ENCODE data around the gene FOXD2. TPM values are rescaled to one million over a fixed set of nuclear protein-coding genes. Genes with fewer than 3 reads are reported as not detected.

FOXD2 gene
- total RNA-seq, 4 donors from 2014 or later: 0.34 to 0.39 (median 0.38) TPM; not detected in 1

DNA sequence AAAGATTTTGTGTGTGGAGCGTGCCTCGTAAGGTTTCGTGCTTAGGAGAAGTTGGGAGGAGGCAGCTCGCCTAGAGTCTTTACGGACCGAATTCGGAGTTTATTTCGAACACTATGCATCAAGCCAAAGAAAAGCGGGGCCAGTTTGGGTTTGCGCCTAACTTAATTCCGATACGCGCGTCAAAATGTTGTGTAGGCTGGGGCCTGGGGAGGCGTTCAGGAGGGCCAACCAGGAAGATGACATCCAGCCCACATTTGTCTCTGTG, 6.4 kb downstream of the FOXD2 start:
- Histone ChIP-seq H3K36me3 (no peaks in the 10 kb centered on the region), H3K9me3 (no peaks in the 10 kb centered on the region), H3K4me1 (peaks cover 19% of the 10 kb centered on the region), H3K27me3 (peaks cover 97% of the 10 kb centered on the region), H3K4me3 (peak overlapping the region; percentile 41), H3K27ac (no peak overlapping the region)
- TF ChIP-seq, protein P1, sequence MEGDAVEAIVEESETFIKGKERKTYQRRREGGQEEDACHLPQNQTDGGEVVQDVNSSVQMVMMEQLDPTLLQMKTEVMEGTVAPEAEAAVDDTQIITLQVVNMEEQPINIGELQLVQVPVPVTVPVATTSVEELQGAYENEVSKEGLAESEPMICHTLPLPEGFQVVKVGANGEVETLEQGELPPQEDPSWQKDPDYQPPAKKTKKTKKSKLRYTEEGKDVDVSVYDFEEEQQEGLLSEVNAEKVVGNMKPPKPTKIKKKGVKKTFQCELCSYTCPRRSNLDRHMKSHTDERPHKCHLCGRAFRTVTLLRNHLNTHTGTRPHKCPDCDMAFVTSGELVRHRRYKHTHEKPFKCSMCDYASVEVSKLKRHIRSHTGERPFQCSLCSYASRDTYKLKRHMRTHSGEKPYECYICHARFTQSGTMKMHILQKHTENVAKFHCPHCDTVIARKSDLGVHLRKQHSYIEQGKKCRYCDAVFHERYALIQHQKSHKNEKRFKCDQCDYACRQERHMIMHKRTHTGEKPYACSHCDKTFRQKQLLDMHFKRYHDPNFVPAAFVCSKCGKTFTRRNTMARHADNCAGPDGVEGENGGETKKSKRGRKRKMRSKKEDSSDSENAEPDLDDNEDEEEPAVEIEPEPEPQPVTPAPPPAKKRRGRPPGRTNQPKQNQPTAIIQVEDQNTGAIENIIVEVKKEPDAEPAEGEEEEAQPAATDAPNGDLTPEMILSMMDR (IDR thresholded peaks at IDR 0.05): no peak
- TF ChIP-seq EP300 (IDR thresholded peaks at IDR 0.05) (no peak), POLR2A (IDR thresholded peaks at IDR 0.05) (no peak), POLR2AphosphoS5 (IDR thresholded peaks at IDR 0.05) (no peak)
- DNase-seq (ENCODE audit: low spot score in 2 of 2): no peak
- WGBS: 12% methylated on average over 15 of the region's 15 CpGs

DNA sequence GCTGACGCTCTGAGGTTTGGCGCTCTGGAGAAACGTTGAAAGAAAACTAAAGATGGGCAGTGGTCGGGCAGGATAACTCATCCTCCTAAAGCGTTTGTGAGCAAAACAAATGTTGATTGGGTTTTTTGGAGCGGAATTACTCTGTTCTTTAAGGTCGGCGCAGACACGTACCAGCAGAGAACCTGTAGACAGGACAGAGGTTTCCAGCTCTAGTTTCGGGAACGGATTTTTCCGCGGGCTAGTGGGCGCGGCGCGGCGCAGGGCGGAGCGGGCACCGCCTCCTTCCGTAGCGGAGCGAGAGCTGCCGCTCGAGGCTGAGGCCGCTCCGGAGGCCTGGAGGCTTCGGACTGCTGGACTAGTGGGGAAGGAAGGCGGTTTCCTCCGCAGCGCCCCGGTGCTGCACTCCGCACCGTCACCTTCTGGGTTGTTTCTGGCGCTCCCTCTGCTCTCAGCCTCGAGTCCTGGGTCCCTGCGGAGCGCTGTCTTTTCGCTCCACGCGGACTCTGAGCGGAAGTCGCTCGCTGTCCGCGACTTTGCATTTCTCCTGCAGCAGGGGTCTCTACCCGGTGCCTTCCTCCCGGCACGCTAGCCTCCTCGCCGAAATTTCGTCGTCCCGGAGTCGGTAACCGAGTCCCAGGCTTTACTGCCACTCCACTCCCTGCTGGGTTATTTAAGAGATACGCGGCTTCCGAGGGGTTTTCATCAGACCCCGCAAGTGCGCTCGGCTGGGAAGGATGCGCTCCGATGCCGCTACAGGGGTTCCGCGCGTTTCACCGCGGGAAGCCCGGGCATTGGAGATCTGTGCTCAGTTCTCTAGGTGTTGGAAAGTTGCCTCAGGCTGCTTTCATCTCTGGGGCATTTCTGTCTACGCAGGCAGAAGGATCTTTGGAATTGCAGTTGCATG, 7.0 kb downstream of the FOXD2 start:
- peaks cover 18% of the 10 kb centered on the region for H3K4me1 ChIP-seq
- no peak for DNase-seq (ENCODE audit: low spot score in 2 of 2)
- peak overlapping the region; percentile 41 for H3K4me3 ChIP-seq
- no peaks in the 10 kb centered on the region for H3K9me3 ChIP-seq
- TF ChIP-seq EP300 (IDR thresholded peaks at IDR 0.05): no peak
- TF ChIP-seq POLR2A (IDR thresholded peaks at IDR 0.05): no peak
- no peak for TF ChIP-seq POLR2AphosphoS5 (IDR thresholded peaks at IDR 0.05)
- TF ChIP-seq, protein P1 (IDR thresholded peaks at IDR 0.05): no peak
- no peak overlapping the region for H3K27ac ChIP-seq
- H3K36me3 ChIP-seq: no peaks in the 10 kb centered on the region
- WGBS: 15% methylated on average over 41 of the region's 73 CpGs
- peaks cover 97% of the 10 kb centered on the region for H3K27me3 ChIP-seq

DNA sequence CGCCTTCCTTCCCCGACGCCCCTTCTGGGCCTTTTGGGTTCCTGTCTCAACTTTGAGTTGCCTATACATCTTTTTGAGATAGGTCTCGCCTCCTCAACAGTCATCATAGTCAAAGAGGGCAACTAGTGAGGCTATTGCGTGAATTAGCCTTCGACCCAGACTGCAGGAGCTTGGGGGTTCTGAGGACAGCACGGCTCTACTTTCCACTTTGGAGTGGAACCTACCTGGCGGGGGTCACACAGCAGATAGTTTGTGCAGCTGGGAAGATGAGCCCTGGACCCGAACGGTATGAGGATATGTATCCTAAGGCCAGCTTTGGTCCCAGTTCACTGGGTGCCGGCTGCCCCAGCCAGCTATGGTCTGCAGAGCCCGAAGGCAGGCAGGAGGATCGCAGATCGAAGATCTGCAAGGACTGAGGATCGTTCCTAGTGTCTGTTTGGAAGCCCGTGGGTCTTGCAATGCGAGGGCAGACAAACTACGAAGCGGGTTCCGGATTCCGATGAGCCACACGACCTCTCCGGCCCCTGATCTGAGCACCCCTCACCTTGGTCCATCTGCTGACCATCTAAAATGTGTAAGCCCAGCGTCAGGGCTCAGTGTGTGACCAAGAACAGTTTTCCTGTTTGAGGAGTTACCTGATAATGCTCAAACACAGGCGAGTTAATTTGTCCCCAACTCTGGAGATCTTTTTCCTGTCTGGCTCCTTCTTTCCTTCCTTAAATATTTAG, 8.1 kb downstream of the FOXD2 start:
- Histone ChIP-seq H3K36me3 (no peaks in the 10 kb centered on the region), H3K4me1 (peaks cover 21% of the 10 kb centered on the region), H3K9me3 (no peaks in the 10 kb centered on the region), H3K27ac (no peak overlapping the region), H3K4me3 (no peak overlapping the region), H3K27me3 (peaks cover 99% of the 10 kb centered on the region)
- 30% methylated on average over 23 of the region's 25 CpGs for WGBS
- TF ChIP-seq EP300 (IDR thresholded peaks at IDR 0.05): no peak
- no peak for TF ChIP-seq POLR2A (IDR thresholded peaks at IDR 0.05)
- TF ChIP-seq POLR2AphosphoS5 (IDR thresholded peaks at IDR 0.05): no peak
- TF ChIP-seq, protein P1 (IDR thresholded peaks at IDR 0.05): no peak
- no peak for DNase-seq (ENCODE audit: low spot score in 2 of 2)

DNA sequence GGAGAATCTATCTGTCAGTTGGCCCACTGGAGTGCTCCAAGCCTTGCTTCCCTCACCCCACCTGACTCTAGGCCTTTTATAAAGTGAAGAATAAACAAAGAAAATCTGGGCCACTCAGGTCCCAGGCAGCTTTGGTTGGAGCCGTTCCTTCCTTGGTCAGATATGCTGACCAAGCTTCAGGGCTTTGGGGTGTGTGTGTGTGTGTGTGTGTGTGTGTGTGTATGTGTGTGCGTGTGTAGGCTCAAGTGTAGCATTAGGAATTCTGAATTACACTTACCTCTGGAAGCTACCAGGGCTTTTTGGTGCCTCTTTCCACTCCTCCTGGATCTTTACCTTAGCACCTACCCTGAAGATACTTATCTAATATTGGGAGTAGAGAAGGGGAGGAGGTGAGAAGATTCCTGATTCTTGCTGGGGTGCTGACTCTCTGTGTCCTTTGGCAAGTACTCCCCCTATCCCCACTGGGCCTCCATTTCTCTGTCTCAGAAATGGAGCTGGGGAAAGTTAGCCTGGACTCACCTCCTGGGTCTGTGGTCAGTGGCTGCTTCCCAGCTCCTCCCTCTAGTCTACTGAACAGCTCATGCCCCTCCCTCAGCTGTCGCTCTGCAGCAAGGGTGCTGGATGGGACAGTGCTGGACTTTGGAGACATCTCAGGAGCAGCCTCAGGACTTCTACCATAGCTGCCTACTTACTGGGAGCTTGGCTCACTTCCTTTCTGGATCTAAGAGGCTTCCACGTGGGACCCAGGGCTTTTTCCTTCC, 10.8 kb downstream of the FOXD2 start:
- Histone ChIP-seq H3K9me3 (no peaks in the 10 kb centered on the region), H3K27me3 (peaks cover 97% of the 10 kb centered on the region), H3K36me3 (no peaks in the 10 kb centered on the region), H3K4me3 (no peak overlapping the region), H3K4me1 (peaks cover 20% of the 10 kb centered on the region), H3K27ac (no peak overlapping the region)
- no peak for TF ChIP-seq EP300 (IDR thresholded peaks at IDR 0.05)
- no peak for TF ChIP-seq POLR2AphosphoS5 (IDR thresholded peaks at IDR 0.05)
- no peak for TF ChIP-seq POLR2A (IDR thresholded peaks at IDR 0.05)
- TF ChIP-seq, protein P1 (IDR thresholded peaks at IDR 0.05): no peak
- DNase-seq (ENCODE audit: low spot score in 2 of 2): no peak
- 37% methylated on average over 4 of the region's 4 CpGs for WGBS
